NT2/D1 (cell line): ENCODE measurements around the gene PALLD.

ENCODE experiments used
- SUZ12 ChIP-seq: IDR thresholded peaks from 2 replicates; pipeline ENCODE4 v1.6.1; 2011; ENCODE audit not compliant: insufficient read length, insufficient read depth; ENCODE audit errors: extremely low read depth
- YY1 ChIP-seq: IDR thresholded peaks from 2 replicates; pipeline ENCODE4 v1.6.1; 2011; ENCODE audit not compliant: insufficient read length, insufficient read depth
- ZNF274 ChIP-seq: IDR thresholded peaks from 2 replicates; pipeline ENCODE4 v1.6.1; 2011; ENCODE audit warnings: mild to moderate bottlenecking, low read depth, low read length

DNA sequence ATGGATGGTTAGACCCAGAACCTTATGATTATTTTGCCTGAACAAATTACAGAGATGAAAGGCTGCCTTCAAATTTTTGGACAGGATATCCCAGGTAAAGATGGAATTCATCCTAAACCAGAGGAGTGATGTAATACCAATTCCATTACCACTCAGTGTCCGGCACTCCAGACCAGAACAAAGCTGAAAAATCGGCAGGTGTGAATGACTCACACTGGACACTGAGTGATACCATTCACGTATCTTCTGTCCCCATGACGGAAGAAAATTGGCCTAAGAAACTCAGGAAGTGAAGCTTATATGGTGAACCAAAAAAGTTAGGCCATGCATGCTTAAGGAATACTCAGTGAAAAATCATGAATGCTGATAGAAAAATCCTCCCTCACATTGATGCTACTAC is 34.5 kb downstream of the PALLD start:
- TF ChIP-seq YY1 = no peak
- TF ChIP-seq SUZ12 = no peak
- TF ChIP-seq ZNF274 = no peak
